ENCODE results near the gene RNF123.
"Not testable (repeated sequence)": the region's sequence is repeated elsewhere in the genome, so short reads cannot be mapped to it uniquely, and the experiment has no call there.

The RNF123 gene

GRCh38 chr3:49681232-49681522, 8.2 kb upstream of the RNF123 start:
- no peak for DNase-seq (ENCODE audit: low spot score)

GRCh38 chr3:49681543-49681942, 7.8 kb upstream of the RNF123 start:
- no peak for DNase-seq (ENCODE audit: low spot score)

GRCh38 chr3:49683162-49683561, 6.2 kb upstream of the RNF123 start:
- no peak for DNase-seq (ENCODE audit: low spot score)

DNA sequence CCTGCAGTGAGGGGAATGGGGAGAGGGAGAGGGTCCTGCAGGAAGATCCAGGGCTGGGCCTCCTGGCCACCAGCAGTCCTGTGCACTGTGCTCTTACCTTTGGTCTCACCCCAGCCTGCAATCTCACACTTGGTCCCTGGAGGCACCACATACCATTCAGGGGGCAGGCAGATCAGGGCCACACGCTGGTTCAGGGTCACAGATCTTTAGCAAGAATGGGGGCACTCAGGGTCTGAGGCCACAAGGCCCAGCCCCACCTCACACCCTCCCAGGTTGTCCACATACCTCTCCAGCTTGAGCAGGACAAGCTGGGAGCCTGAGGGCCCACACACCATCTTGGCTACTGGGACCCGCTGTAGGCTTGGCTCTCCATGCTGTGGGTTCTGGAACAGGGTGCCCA, 4.9 kb upstream of the RNF123 start:
- DNase-seq (ENCODE audit: low spot score): not testable (repeated sequence)

- DNase-seq (ENCODE audit: low spot score): not testable (repeated sequence)
Measured at GRCh38 chr3:49685103-49685502, 4.3 kb upstream of the RNF123 start.

DNA sequence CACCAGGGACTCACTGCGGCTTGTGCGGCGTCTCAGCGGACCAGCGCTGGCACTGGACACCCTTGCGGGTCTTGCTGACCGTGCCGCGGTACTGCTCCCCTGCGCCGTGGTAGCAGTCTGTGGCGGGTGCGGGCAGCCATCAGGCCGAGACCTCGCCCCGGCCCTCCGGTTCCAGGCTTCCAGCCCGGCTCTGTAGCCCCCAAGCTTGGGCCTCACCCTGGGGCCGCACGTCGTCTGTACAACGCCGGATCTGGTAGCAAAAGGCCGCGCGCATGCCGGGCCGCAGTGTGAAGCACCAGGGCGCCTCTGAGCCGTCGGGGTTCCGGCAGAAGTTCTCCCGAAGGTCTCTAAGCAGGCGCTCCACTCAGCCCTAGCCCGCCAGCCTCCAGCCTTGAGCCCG, 3.5 kb upstream of the RNF123 start:
- DNase-seq (ENCODE audit: low spot score): not testable (repeated sequence)

DNA sequence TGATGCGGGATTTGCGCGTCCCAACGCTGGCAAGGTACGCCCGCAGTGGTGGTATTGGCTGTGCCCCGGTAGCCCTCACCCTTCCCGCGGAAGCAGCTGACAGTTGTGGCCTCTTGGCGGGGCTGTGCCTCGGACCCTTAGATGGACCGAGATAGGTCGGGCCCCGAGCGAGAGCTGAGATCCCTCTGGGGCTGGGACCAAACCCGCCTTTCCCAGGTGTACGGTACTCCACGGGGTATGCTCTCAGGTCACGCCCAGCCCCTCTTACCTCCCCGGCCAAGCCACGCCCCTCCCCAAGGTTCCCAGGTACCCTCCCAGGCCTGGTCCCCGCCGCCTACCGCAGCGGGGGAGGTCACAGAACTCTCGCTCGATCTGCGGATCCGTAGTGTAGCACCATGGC, 3.0 kb upstream of the RNF123 start:
- DNase-seq (ENCODE audit: low spot score): not testable (repeated sequence)

GRCh38 chr3:49686769-49687423, 2.5 kb upstream of the RNF123 start:
- not testable (repeated sequence) for DNase-seq (ENCODE audit: low spot score)

DNA sequence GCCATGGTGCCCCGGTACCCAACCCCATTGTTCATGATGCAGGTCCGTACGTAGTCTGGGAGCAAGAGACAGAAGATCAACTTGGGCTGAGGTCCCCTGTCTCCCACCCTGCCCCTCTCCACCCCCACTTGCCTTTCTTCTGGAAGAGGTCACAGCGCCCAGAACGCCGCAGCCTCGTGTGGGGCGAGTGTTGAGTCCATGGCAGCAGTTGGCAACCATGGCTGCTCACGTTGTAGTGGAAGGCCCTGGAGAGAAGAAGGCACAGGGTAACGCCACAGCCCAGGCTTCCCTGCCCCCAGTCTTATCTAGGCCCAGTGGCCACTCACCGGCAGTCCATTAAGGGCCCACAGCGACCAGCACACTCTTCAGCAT, 1.9 kb upstream of the RNF123 start:
- not testable (repeated sequence) for DNase-seq (ENCODE audit: low spot score)

DNA sequence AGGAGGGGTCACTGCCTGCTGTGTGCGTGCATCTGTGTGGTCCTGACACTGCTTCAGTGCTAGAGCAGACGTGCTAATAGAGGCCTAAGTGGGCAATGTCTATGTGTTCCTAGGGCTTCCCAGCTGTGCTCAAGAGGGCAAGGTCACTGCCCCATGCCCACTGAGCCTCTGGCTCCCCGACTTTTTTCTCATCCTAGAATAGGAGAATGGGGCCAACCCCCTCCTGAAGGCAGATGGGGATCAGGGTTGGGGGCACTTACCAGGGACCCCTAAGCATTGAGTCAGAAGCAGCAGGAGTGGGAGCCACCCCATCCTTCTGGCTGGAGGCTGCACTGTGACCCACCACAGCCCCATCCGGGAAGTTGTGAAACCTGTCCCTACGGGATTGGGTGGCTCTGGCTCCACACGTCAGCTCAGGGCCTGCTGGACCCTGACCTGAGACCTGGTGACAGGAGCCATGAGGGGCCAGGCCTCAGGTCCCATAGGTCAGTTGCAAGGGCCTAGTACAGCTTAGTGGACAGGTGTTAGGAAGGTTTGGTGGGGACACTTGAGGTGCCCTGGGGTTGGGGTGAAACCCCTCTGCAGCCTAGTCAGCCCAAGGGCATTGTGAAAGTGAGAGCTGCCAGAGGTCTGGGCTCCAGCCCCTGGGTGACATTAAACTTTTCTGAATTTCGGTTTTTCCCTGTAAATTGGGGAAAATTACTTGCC, 865 bp upstream of the RNF123 start:
- DNase-seq (ENCODE audit: low spot score): not testable (repeated sequence)

DNA sequence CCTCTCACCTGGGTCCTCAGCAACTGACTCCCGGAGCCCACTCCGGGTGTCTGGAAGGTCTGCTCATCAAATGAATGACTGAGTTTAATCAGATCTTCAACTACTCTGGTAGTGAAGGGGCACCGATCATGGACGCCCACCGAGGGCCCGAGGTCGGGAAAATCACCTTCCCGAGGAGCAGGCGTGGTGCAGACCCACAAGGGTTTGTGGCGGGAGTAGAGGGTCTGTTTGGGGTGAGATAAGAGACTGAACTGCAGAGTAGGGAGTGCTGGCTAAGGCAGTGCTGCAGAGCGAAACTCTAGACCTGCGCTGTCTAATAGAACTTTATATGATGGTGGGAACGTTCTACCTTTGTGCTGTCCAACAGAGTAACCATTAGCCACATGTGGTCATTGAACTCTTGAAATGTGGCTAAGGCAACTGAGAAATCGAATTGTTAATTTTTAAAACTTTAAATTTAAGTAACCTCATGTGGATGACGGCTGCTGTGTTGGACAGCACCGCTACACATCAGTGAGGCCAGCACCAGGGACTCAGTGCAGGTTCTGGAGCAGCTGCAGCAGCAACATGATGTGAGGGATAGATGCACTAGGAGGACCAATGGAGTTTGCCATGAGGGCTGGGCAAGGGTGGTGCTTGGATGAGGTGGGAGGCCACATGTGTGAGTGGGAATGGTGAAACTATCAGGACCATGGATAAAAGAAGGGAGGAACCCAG, 709 bp downstream of the RNF123 start:
- not testable (repeated sequence) for DNase-seq (ENCODE audit: low spot score)

DNA sequence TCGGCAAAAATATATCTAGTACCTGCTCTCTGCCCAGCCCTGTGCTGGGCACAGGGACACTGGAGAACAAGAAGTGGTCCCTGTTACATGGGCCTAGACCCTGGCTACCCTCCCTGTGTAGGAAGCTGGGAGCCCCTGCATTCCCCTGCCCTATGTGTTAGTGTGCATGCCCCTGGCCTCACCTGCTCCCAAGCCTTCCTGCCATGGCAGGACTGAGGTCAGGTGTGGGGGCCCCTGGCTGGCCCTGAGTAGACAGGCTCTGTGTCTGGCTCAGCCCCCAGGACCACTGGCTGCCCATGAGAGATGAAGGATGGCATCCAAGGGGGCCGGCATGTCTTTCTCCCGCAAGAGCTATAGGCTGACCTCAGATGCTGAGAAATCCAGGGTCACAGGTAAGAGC, 1.5 kb downstream of the RNF123 start:
- not testable (repeated sequence) for DNase-seq (ENCODE audit: low spot score)

DNA sequence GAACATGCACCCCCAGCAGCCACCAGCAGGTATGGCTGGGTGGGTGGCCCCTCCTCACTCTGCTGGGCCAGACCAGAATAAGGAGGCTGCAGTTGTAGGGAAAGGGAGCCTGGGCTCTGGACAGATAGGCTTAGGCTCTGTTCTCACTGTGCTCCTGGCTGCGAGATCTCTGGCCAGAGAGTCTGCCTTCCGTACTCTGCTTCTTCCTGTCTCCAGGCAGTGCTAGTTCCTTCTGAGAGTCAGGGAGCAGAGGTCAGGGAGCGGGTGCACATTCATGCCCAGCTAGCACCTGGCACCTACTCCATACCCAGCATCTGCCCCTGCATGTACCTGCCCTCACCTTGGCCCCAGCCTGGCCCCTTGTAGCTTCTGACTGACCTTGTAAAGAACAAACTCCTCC, 2.1 kb downstream of the RNF123 start:
- DNase-seq (ENCODE audit: low spot score): not testable (repeated sequence)

DNA sequence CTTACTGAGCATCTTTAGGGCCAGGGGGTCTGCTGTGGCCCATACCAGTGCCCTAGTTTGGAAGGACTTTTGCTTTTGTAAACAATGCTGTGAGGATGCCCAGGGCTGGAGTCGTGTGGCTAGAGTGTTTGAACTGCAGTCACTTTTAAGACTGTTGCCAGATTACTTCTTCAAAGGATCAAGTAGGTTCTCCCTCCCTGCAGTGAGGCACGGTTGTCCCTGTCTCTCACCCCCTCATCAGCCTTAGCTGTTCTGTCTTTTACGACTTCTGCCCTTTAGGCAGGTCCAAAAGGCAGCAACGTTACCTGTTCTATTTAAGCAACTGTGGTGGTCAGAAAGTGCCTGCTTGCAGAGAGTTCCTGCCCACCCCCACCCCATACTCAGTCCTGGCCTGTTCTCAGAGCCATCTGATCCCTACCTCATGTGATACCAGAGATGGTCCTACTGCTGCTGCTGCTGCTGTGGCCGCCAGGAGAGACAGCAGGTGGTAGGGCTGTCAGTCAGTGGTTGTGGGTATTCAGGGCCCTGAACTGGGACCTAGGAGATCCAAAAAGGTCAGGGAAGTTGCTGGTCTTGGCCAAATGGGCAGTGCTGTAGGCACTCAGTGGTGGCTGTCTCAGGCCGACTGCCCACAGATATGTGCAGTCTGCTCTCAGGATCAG, 5.2 kb downstream of the RNF123 start:
- not testable (repeated sequence) for DNase-seq (ENCODE audit: low spot score)

DNA sequence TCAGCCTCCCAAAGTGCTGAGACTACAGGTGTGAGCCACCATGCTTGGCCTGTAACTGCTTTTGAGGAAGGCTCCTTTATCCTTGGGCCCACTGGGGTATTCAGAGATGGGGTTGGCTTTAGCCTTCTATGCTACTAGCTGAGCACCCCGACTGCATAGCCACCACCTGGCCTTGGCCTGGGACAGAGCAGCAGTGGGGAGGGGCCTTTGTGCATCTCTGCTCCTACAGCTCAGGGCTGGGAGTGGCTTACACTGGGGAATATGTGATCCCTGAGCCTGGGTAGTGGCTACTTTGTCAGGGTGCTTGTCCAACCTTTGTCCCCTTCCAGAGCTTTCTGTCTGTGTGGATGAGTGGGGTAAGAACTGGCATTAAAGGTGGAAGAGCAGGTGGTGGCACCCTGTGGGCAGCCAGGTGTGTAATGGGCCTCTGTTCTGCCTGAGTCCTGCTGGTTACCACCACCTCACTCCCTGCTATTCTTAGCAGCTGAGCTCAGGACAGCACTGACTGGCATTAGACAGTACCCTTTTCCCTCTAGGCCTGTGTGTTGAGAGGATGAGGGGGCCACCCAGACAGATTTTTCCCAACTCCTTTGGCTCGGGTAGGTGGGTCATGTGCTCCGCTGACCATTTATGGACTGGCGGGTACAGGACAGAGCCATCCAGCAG, 6.1 kb downstream of the RNF123 start:
- not testable (repeated sequence) for DNase-seq (ENCODE audit: low spot score)

DNA sequence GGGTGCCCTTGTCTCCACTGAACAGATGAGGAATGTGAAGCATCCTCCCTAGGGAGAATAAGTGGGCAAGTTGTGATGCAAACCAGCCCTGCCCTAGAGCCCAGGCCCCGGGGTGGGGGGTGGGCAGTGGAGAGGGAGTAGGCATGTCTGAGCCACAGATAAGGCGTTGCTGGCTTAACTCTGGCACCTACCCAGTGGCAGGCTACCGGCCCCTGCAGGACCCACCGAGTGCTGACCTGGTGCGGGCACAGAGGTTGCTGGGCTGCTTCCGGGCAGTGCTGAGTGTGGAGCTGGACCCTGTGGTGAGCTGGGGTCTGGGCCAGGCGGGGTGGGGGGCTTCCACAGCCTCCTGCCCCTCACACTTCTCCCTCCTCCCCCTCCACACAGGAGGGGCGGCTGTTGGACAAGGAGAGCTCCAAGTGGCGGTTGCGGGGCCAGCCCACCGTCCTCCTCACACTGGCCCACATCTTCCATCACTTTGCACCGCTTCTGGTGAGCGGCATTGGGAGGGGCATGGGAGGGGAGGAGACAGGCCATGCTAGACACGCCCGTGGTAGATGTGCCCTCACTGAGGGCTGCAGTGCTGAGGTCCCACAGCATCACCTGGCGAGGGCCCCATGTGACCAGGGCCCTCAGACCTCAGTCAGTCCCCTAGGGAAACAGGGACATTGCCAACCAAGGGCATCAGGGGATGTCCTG, 10.1 kb downstream of the RNF123 start:
- DNase-seq (ENCODE audit: low spot score): no peak

DNA sequence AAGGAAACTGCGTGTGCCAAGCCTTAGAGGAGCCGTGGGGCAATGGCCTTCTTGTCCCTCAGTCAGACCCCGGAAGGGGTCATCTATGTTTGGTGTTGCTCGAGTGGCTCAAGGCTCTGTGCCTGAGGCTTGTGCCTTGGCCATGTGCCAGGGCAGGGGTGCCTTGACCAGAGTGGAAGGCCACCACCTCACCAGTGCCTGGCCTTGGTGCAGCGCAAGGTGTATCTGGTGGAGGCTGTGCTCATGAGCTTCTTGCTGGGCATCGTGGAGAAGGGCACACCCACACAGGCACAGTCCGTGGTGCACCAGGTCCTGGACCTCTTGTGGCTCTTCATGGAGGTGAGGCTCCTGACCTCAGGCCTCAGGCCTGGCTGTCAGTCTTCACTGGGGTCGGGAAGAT, 10.7 kb downstream of the RNF123 start:
- DNase-seq (ENCODE audit: low spot score): no peak

- no peak for DNase-seq (ENCODE audit: low spot score)
Measured at GRCh38 chr3:49700453-49701128, 11.2 kb downstream of the RNF123 start.

- DNase-seq (ENCODE audit: low spot score): no peak
Measured at GRCh38 chr3:49701388-49702077, 12.2 kb downstream of the RNF123 start.

DNA sequence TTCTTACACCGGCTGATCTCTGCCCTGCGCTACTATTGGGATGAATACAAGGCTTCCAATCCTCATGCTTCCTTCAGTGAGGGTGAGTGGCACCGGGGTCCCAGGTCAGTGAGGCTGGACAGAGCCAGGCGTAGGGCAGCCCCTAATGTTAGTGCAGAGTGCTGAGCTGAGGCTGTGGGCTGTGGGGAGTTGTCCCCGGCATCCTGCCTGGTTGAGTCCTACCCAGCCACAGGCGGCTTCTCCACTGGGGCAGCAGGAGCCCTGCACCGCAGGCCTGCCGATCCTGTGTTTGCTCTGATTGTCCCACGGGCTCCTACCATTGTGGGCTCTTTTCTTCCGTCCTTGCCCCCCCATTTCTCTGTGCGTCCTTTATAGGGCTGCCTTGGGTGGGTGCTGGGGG, 13.3 kb downstream of the RNF123 start:
- DNase-seq (ENCODE audit: low spot score): no peak
